ENCODE data around the gene NOP9.

Gene NOP9

DNA sequence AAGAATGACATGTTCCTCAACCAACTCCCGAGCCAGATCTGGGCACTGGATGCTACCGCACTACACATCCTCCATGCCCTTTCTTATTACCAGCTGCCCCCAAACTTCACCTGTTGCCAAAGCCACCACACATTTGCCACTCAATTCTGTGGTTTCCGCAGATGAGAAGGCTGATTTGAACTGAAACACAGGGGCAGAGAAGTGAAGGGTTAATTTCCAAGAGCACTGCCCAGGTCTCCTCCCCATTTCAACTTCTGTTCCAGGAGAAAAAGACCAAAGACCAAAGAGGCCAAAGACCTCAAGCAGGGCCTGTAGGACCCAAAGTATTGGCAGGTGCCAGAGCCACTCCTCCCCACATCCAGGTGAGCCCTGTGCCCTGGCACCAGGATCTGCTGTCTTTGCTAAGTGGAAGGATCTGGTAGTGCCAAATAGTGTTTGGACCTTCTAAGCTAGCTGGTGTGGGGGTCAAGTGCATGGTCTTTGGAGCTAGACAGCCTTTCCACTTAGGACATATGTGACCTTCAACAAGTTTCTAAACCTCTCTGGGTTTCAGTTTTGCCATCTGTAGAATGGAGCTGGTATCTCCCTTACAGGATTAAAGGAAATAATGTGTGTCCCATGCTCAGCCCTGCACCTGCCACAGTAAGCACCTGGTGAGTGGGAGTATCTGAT lies 8.1 kb upstream of the NOP9 start:
- TF ChIP-seq CTCF (conservative IDR thresholded peaks at IDR 0.05; ENCODE audit: low read depth, low read length) = no peak
- no peak overlapping the region for H3K4me3 ChIP-seq (ENCODE audit: low read length)
- DNase-seq (ENCODE audit: low read depth) = no peak

DNA sequence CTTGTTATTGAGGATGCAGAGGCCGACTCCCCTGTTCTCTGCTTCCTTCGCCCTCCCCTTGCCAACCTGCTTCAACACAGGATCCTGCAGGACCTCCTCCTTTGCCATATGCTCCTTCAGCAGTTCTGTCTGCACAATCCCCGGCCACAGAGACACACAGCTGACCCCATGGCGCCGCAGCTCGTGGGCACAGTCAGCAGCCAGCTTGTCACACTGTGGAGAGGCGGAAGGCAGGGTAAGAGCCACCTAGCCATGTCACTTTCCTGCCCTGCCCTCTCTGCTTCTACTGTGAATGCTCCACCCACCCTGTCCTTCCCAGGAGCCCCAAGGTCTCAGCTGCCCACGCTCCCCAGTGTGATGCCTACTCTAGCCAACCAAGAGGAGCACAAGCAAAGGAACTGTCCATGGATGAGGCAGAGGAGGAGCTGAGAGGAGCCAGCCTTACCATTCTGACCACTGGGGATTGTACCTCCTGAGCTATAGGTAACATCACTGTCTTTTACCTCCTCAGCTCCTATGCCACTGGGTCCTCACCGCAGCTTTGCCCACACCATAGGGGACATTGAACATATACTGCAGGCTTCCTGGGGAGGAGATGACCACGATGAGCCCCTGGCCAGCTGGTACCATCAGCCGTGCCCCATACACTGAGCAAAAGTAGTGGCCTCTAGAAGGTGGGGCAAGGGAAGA lies 7.4 kb upstream of the NOP9 start:
- DNase-seq (ENCODE audit: low read depth) = no peak
- no peak for TF ChIP-seq CTCF (conservative IDR thresholded peaks at IDR 0.05; ENCODE audit: low read depth, low read length)
- H3K4me3 ChIP-seq (ENCODE audit: low read length) = no peak overlapping the region

DNA sequence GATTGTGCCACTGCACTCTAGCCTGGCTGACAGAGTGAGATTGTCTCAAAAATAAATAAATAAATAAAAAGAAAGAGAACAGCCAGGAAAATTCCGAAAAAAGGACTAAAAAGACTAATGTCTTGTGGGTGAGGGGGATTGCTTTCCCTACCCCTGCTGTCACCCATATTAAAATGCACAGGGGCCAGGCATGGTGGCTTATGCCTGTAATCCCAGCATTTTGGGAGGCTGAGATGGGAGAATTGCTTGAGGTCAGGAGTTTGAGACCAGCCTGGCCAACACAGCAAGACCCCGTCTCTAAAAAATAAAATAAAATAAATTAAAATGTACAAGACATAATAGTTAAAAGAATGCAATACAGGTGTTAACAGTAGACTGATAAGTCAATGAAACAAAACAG lies 6.1 kb upstream of the NOP9 start:
- no peak overlapping the region for H3K4me3 ChIP-seq (ENCODE audit: low read length)
- no peak for TF ChIP-seq CTCF (conservative IDR thresholded peaks at IDR 0.05; ENCODE audit: low read depth, low read length)
- no peak for DNase-seq (ENCODE audit: low read depth)

DNA sequence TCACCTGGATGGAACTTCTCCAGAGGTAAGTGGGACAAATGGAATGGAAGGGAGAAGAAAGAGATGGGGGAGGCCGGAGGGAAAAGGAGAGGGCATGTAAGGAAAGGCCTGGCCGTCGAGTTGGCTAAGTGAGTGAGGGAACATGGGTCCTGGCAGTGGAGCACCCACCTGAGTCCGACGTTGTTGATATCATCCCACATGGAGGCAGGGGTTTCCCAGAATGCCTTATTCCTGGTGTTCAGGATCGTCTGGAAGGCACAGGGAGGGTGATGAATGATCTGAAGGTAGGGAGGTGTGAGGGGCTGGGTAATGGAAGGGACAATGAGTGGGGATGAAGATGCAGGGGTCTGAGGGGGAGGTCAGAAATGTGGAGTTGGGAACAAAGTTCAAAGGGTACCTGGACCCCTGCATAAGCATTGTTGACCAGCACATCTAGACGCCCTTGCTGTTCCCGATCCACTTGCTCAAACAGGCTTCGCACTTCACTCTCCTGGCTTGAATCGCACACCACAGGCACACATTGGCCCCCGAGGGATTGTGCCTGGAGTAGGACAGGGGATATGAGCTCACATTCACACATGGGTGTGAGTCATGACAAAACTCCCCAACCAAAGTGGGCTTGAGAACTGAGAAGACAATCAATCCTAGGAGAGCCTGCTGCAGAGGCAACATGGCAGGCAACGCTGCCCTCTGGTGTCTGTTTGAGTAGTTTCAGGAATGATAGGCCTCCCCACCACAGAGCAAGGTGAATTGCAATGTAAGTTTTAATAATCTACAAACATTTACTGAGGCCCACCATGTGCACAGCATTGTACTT lies 3.1 kb upstream of the NOP9 start:
- TF ChIP-seq CTCF (conservative IDR thresholded peaks at IDR 0.05; ENCODE audit: low read depth, low read length) = peak; percentile 77
- peak; percentile 68 for DNase-seq (ENCODE audit: low read depth)
- no peak overlapping the region for H3K4me3 ChIP-seq (ENCODE audit: low read length)

- DNase-seq (ENCODE audit: low read depth) = no peak
- H3K4me3 ChIP-seq (ENCODE audit: low read length) = no peak overlapping the region
- TF ChIP-seq CTCF (conservative IDR thresholded peaks at IDR 0.05; ENCODE audit: low read depth, low read length) = peak; percentile 71
Measured at GRCh38 chr14:24297190-24297964, 2.3 kb upstream of the NOP9 start.

- DNase-seq (ENCODE audit: low read depth) = no peak
- TF ChIP-seq CTCF (conservative IDR thresholded peaks at IDR 0.05; ENCODE audit: low read depth, low read length) = no peak
- peak overlapping the region; percentile 95 for H3K4me3 ChIP-seq (ENCODE audit: low read length)
Measured at GRCh38 chr14:24298892-24299254, 777 bp upstream of the NOP9 start.
